ENCODE data around the gene ZNF750.

GRCh38 chr17:82864713-82865248 lies 25.0 kb upstream of the ZNF750 start:
- TF ChIP-seq EZH2 (IDR thresholded peaks at IDR 0.05; ENCODE audit: borderline replicate concordance, low read length) (no peak), CTCF (IDR thresholded peaks at IDR 0.05; ENCODE audit: low read length) (no peak)

All from OCI-LY1 (cell line).